ENCODE results near the gene EPYC. TPM values are rescaled to one million over a fixed set of nuclear protein-coding genes. Genes with fewer than 3 reads are reported as not detected.
A peak's percentile ranks its signal among the peaks of the same experiment; 100 is the strongest.

The EPYC gene
- total RNA-seq, 4 donors from 2014 or later, result not detected

DNA sequence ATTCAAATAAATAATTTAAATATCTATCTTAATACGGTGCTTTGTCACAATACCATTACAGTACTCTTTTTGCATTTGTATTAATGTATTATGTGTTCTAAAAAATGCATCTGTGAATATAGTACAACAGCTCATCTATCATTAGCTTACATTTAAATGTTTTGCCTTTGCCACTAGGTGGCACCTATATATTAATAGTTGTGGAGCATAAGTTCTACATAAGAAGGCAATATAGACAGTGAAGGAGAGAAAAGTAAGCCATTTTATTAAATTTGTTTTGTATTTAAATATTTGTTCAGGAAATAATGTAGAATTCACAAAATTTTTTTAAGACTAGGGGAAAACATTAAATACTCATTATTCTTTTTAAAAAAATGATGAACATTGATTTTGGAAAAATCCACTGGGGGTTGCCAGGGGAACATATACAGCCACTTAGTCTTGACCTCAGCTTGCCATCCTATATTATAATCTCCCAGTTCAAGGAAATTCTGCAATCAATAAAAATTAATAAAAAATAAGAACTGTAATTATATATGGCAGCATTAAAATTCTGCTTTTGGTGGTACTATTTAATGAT lies 59.6 kb downstream of the EPYC start:
- no peak for TF ChIP-seq EP300 (IDR thresholded peaks at IDR 0.05)
- no peak for TF ChIP-seq POLR2A (IDR thresholded peaks at IDR 0.05)
- TF ChIP-seq, protein P1, sequence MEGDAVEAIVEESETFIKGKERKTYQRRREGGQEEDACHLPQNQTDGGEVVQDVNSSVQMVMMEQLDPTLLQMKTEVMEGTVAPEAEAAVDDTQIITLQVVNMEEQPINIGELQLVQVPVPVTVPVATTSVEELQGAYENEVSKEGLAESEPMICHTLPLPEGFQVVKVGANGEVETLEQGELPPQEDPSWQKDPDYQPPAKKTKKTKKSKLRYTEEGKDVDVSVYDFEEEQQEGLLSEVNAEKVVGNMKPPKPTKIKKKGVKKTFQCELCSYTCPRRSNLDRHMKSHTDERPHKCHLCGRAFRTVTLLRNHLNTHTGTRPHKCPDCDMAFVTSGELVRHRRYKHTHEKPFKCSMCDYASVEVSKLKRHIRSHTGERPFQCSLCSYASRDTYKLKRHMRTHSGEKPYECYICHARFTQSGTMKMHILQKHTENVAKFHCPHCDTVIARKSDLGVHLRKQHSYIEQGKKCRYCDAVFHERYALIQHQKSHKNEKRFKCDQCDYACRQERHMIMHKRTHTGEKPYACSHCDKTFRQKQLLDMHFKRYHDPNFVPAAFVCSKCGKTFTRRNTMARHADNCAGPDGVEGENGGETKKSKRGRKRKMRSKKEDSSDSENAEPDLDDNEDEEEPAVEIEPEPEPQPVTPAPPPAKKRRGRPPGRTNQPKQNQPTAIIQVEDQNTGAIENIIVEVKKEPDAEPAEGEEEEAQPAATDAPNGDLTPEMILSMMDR (IDR thresholded peaks at IDR 0.05), result peak in 3 of 4 experiments; percentile 29 to 46 (median 42)
- no peak for TF ChIP-seq POLR2AphosphoS5 (IDR thresholded peaks at IDR 0.05)
- no peak overlapping the region for H3K27ac ChIP-seq
- 50 to 60% methylated on average over 1 of the region's 1 CpG for WGBS, 2 donors (ENCODE audit: low coverage in 1 of 2)
- H3K36me3 ChIP-seq, result no peaks in the 10 kb centered on the region
- H3K9me3 ChIP-seq, result no peaks in the 10 kb centered on the region
- no peaks in the 10 kb centered on the region for H3K27me3 ChIP-seq
- ATAC-seq, result no peak
- H3K4me3 ChIP-seq, result no peak overlapping the region
- peaks cover 0 to 4% (median 0%) of the 10 kb centered on the region in 3 donors for H3K4me1 ChIP-seq

DNA sequence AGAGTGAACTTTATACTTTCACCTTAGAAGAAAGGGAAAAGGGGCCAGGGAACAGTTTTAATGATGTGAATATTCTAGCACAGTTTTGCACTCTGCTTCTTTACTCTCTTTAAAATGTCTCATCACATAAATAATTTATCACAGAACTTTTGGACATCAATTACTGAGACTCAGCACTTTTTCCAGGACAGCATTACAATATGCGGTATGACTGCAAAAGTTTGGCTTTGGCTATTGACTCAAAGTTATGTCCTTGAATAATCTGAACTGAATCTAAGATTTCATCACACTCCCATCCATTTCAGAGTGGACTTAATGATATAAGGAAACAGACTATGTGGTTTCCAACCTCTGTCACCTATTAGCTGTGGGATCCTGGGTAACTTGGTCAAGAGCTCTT lies 61.5 kb downstream of the EPYC start:
- no peak for ATAC-seq
- no peaks in the 10 kb centered on the region for H3K27me3 ChIP-seq
- H3K4me3 ChIP-seq, result no peak overlapping the region
- WGBS, 2 donors (ENCODE audit: low coverage in 1 of 2), result 90 to 100% methylated on average over 1 of the region's 1 CpG
- no peak overlapping the region for H3K27ac ChIP-seq
- H3K9me3 ChIP-seq, result no peaks in the 10 kb centered on the region
- H3K36me3 ChIP-seq, result no peaks in the 10 kb centered on the region
- TF ChIP-seq EP300 (IDR thresholded peaks at IDR 0.05), result no peak
- no peak for TF ChIP-seq POLR2AphosphoS5 (IDR thresholded peaks at IDR 0.05)
- TF ChIP-seq, protein P1 (IDR thresholded peaks at IDR 0.05), result no peak
- no peak for TF ChIP-seq POLR2A (IDR thresholded peaks at IDR 0.05)
- peaks cover 0 to 6% (median 0%) of the 10 kb centered on the region in 3 donors for H3K4me1 ChIP-seq

GRCh38 chr12:90940872-90941499 lies 63.8 kb downstream of the EPYC start:
- TF ChIP-seq, protein P1 (IDR thresholded peaks at IDR 0.05), result peak; percentile 22 to 55 (median 40)
- no peak for TF ChIP-seq POLR2A (IDR thresholded peaks at IDR 0.05)
- H3K9me3 ChIP-seq, result no peaks in the 10 kb centered on the region
- 47 to 52% methylated on average over 3 of the region's 3 CpGs for WGBS, 2 donors (ENCODE audit: low coverage in 1 of 2)
- ATAC-seq, result no peak
- H3K4me3 ChIP-seq, result no peak overlapping the region
- peaks cover 0 to 6% (median 0%) of the 10 kb centered on the region in 3 donors for H3K4me1 ChIP-seq
- no peak overlapping the region for H3K27ac ChIP-seq
- no peaks in the 10 kb centered on the region for H3K36me3 ChIP-seq
- no peaks in the 10 kb centered on the region for H3K27me3 ChIP-seq

GRCh38 chr12:90939382-90939781 lies 65.4 kb downstream of the EPYC start:
- ATAC-seq, result no peak
- H3K27me3 ChIP-seq, result no peaks in the 10 kb centered on the region
- peaks cover 0 to 6% (median 0%) of the 10 kb centered on the region in 3 donors for H3K4me1 ChIP-seq
- H3K27ac ChIP-seq, result no peak overlapping the region
- no peak for TF ChIP-seq EP300 (IDR thresholded peaks at IDR 0.05)
- TF ChIP-seq POLR2AphosphoS5 (IDR thresholded peaks at IDR 0.05), result no peak
- TF ChIP-seq, protein P1 (IDR thresholded peaks at IDR 0.05), result no peak
- no peak for TF ChIP-seq POLR2A (IDR thresholded peaks at IDR 0.05)
- 82% methylated on average over 1 of the region's 1 CpG; no CpG with 5 or more reads in 1 of the 2 donors for WGBS, 2 donors (ENCODE audit: low coverage in 1 of 2)
- H3K4me3 ChIP-seq, result no peak overlapping the region
- H3K9me3 ChIP-seq, result no peaks in the 10 kb centered on the region
- no peaks in the 10 kb centered on the region for H3K36me3 ChIP-seq

GRCh38 chr12:90938451-90938850 lies 66.3 kb downstream of the EPYC start:
- Histone ChIP-seq H3K27me3 (no peaks in the 10 kb centered on the region), H3K27ac (no peak overlapping the region), H3K36me3 (no peaks in the 10 kb centered on the region), H3K9me3 (no peaks in the 10 kb centered on the region), H3K4me3 (no peak overlapping the region), H3K4me1 (peaks cover 0 to 6% (median 0%) of the 10 kb centered on the region in 3 donors)
- no peak for TF ChIP-seq POLR2AphosphoS5 (IDR thresholded peaks at IDR 0.05)
- TF ChIP-seq, protein P1 (IDR thresholded peaks at IDR 0.05), result no peak
- TF ChIP-seq EP300 (IDR thresholded peaks at IDR 0.05), result no peak
- TF ChIP-seq POLR2A (IDR thresholded peaks at IDR 0.05), result no peak
- no peak for ATAC-seq
- 64 to 67% methylated on average over 3 to 6 of the region's 6 CpGs for WGBS, 2 donors (ENCODE audit: low coverage in 1 of 2)

Data from gastroesophageal sphincter (tissue), 4 donors.